ENCODE data around the gene AGBL4.

Gene AGBL4

DNA sequence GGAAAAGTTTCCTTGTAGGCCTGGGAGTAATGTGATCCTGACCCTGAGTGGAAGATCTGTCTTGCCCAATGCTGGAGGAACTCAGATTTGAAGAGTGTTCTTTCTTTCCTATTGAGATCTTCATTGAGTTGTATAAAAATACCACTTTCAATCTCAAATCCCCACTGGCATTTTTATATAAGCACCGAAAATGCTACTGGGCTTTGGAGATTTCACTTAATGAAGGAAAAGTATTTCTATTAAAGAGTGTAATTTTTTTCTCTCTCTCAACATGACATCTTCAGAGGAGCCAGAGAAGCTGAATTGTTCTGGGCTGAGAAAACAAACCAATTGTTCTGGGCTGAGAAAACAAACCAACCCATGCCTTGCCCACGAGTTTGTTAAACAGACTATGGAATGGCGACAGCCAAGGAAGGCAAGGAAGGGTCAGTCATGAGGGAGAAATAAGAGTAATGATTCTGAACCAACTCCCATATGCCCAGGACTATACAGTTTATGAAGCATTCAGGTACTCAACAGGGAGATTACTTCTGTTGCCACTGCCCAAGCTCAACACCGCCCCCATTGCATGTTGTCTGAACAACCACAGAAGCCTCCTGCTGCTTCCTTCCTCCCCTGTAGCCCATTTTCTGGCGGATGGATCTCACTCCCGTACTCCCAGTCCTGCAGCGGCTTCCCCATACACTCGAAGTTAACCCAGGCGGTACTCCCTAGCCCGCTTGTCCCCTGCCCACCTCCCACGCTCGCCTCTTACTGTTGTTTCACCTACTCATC, 1350.2 kb downstream of the AGBL4 start:
- DNase-seq = no peak

DNA sequence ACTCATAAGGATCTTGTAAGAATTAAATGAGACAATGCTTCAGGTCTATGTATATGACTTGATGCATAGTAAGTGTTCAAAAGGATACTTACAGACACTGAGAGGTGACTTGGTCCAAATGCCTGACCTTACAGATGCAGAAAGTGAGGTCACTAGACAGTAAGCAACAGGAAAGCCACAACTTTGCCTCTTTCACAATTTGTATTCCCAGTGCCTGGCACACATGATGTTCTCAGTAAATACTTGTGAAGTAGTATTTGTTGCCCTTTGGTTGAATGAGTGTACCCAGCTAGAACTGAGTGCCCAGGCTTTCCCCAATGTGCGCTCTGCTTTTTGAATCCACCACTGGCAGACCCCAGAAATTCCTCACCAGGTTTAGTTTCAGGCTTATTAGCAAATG, 1352.2 kb downstream of the AGBL4 start:
- no peak for DNase-seq

GRCh38 chr1:48670234-48671020, 1353.3 kb downstream of the AGBL4 start:
- no peak for DNase-seq

DNA sequence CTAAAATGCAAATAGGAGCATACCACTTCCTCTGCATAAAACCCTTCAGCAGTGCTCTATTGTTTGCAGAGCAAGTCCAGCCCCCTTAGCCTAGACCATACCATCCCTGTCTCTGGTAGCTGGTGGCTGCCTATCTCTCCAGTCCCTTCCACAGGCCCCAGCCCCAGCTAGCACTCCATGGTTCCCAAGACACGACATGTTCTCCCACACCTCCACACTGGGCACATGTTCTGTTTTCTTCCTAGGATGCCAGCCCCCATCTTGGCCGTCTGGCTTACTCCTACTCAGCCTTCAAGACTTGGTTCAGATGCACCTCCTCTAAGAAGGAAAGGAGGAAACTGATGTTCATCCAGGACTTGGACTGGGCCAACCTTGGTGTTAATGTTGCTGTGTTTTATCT, 1355.4 kb downstream of the AGBL4 start:
- DNase-seq = no peak

GRCh38 chr1:48667782-48668181, 1356.0 kb downstream of the AGBL4 start:
- no peak for DNase-seq

- DNase-seq = no peak
Observed at GRCh38 chr1:48665708-48666407, 1357.9 kb downstream of the AGBL4 start.

DNA sequence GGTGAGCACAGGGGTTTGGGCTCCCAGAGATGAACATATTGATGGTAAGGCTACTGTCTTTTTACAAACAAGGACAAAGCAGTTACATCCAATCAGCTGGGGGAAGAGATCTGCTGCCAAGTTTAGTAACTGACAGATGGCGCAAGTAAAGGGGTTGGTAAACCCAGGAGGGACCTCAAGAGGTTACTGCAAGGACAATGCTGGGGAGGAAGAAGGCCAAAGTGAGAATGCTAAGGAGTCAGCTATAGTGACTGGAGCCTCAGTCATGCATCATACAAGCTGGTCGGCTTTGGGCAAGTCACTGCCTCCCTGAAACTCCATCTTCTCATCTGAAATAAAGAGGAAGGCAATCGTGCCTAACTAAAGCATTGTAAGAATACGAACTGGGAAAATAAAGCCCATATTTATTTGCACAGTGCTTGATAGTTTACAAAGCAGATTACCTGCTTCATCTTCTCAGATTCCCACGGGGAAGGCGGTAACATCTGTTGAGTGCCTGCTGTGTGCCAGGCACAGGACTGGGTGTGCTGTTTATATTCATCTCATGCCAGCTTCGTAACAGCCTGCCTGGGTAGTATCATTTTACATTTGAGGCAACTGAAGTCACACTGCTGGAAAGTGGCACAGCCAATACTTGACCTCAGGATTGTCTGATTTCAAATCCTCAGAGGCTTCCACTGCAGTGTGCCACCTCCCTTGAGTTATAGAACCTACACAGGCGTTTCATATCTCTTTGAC, 1361.9 kb downstream of the AGBL4 start:
- DNase-seq = no peak

- no peak for DNase-seq
Observed at GRCh38 chr1:48659801-48660200, 1364.0 kb downstream of the AGBL4 start.

- DNase-seq = no peak
Observed at GRCh38 chr1:48657413-48657812, 1366.3 kb downstream of the AGBL4 start.

DNA sequence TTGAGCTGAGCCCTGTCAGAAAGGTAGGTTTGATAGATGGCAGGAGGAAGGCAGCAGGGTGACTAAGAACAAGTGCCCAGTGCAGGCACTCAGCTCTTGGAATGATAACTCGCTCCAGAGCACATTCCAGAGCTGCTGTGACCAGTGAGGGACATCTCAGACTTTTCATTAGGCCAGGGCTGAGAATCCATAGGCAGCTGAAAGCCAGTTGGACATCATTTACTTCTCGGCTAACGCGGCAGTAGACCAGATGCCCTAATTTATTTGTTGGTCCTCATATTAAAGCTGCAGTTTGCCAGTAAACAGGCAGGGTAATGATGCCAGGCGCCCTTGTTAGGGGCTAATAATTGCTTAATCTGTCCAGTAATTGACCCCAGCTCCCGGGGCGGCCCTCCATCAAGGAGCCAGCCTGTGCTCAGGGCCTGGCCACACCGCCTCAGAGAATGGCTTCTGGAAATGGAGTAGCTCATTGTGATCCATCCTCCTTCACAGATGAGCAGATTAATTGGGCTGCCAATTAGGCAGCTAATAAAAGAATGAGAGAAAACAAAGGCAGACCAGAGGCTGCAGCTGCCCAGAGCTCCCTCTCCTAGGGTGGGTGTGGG, 1369.0 kb downstream of the AGBL4 start:
- DNase-seq = no peak

GRCh38 chr1:48652334-48652733, 1371.4 kb downstream of the AGBL4 start:
- no peak for DNase-seq

DNA sequence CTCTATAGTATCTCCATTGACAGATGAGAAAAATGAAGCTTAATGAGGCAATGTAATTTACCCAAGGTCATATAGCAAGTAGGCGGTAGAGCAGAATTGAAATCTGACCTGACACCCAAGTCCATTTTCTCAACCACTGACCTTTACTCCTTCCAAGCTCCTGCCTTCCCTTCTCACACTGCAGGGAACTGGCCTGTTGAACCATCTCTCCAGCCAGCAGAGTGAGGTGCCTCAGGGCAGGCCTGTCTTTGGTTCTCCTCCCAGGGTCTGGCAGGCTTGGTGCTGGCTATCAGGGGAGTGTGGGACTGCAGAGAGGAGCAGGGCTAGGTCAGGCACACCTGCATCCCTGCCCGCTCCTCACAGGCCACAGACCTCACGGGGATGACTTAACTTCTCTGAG, 1373.9 kb downstream of the AGBL4 start:
- no peak for DNase-seq

GRCh38 chr1:48645883-48646282, 1377.9 kb downstream of the AGBL4 start:
- DNase-seq = no peak

DNA sequence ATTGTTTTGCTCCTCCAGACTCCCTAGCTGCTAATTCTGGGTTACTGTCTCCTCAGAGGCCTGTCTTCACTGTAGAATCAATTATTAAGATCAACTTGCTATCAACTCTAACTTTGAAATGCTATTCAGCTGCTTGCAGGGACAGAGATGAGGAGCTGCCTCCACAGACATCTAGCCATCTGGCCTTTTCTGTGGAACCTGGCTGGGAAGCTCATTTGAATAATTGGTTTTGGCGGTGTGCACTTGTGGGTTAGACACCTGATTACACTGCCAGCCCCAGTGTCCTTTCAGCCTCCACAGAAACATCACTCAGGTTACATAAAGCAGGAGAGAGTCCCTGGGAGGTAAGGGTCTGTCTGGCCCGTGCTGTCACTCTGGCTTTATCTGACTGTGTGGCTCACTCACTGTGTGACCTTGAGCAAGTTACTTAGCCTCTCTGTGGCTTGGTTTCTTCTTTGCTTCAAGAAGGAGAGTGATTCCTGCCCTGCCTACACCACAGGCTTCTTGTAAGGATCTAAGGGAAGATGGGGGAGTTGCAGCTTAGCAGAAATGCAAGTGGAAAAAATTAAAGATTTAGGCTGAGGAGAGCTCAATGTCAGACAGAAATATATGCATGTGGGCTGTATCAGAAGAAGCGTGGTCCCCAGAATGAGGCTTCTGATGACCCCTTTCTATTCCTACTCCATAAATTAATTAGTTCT, 1378.7 kb downstream of the AGBL4 start:
- no peak for DNase-seq

GRCh38 chr1:48644190-48644900, 1379.4 kb downstream of the AGBL4 start:
- no peak for DNase-seq

DNA sequence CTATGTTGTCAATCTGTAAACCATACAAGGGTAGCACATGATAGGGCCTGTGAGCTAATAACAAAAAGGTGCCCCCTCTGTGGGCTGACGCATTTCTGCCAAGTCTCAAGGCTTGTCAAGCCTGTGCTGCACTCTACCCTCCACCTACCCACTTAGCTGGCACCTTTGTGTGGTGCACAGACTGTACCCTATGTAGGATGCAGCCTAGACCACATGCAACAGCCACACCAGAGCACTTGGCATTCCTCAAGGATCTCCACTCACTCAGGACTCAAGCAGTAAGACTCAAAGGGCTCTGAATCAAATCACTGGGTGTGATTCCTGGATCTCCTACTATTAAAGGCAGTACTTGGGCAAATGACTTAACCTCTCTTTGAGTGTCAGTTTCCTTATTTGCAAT, 1380.6 kb downstream of the AGBL4 start:
- no peak for DNase-seq

DNA sequence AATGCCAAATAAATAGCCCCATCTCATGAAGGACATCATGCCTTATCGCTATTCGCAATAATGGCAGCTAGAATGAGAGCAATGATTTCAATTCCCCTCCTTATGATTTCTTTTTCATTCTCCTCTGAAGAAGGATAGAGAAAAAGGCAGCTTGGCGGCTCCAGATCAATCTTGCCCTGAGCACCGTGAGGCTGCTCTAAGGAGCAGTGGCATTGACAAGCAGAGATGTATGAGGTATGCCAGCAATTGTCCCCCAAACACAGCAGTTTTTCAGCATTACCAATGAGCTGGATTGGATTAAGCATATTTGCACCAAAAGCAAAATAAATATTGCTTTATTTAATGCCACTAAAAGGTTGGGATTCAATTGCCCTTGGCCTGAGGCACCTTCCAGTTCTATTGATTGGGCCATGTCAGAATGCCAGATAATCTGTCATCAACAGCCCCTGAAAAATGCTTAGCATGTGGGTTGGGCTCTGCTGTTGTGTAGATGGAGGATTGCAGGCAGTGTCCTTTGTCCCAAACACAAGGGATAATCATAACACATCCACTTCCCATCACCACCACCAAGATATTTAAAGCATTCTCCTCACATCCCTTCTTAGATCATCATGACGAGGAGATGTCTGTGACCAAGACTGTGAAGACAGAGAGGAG, 1382.8 kb downstream of the AGBL4 start:
- no peak for DNase-seq

DNA sequence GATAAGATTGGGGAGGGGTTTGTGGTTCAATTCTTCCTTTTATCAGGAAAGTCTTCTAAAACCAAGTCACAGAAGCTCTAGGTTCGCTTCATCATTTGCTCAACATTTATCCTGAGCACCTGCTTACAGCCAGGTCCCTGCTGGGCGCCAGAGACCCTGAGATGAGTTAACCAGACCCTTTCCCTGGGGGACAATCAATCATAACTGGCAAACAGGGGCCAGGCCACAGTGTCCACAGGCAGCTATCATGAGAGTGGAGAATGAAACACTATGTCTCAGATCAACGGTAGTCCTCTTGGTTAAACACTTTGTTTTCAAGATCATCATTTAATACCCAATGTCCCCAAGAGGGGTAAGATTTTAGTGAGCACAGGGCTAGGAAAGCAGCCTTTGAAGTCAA, 1393.9 kb downstream of the AGBL4 start:
- no peak for DNase-seq

DNA sequence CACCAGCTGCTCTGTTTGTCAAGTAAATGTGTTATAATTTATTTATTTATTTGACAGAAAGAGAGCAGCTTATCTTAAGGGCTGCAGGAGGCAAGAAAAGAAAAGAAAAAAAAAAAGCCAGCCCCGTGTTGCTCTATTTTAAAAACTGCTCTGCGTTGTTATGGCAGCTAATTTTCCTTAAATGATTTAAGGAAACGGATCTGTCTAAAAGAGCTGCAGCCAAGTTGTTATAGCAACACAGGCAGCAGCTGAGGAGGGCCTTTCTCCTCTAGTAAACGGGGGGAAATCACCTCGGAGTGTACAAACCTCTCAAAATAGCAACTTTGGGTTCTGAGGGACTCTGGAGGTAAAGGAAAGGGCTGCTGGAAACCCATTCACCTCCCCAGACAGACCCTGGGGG, 1396.3 kb downstream of the AGBL4 start:
- DNase-seq = no peak

DNA sequence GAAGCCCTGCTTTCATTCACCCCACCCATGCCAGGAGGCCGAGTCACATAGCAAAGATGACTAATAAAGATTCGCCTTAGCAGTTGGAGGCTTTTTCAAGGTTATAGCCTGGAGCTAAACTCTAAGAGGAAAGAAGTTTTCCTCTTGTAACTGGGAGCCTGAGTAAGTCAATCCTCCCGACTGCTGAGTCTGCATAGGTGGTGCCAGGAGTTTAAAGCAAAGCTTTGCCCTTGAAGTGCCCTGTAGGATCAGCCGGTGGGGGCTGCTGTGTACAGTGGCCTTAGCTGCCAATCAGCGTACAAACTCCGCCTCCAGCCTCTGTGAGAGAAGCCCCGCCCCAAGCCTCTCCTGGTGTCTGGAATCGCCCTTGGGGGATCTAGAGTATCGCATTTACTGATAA, 1404.2 kb downstream of the AGBL4 start:
- DNase-seq = no peak

- DNase-seq = peak; percentile 10
Observed at GRCh38 chr1:48617252-48617651, 1406.5 kb downstream of the AGBL4 start.
